Neural progenitor cell (in vitro differentiated cells): ENCODE data around the gene RAB40B.

Experiments used
- CTCF ChIP-seq: fragments of 200-600 bp; sonication (generic); IDR thresholded peaks from 2 replicates; pipeline ENCODE4 v1.5.1; 2017; ENCODE audit warnings: antibody characterized with exemption, mild to moderate bottlenecking
- EZH2 ChIP-seq: fragments of 200-600 bp; sonication (generic); IDR thresholded peaks from 2 replicates; pipeline ENCODE4 v1.6.1; 2017; ENCODE audit warnings: antibody characterized with exemption, mild to moderate bottlenecking, moderate library complexity

GRCh38 chr17:82605939-82606600 is 92.4 kb downstream of the RAB40B start:
- TF ChIP-seq CTCF (no peak), EZH2 (no peak)
